Hindlimb muscle (tissue), 1 donor: ENCODE data around the gene KLHDC7B. TPM values are rescaled to one million over a fixed set of nuclear protein-coding genes. Genes with fewer than 3 reads are reported as not detected.

Experiments
- DNase-seq: peaks from one replicate; pipeline ENCODE4 v3.0.0-alpha.2; 2013
- polyA plus RNA-seq: library from polyadenylated mRNA; unstranded; fragments of 120-200 nt; gene quantifications from one replicate; pipeline ENCODE4 v1.2.1, GENCODE V29; 2013; ENCODE audit not compliant: insufficient read length

KLHDC7B gene
- not detected for polyA plus RNA-seq

GRCh38 chr22:50545522-50546325 lies at the start of gene KLHDC7B:
TSS of gene KLHDC7B (plus strand) at chr22:50545899. CDS start at chr22:50546244, 345 bp downstream.
- DNase-seq, result no peak

DNA sequence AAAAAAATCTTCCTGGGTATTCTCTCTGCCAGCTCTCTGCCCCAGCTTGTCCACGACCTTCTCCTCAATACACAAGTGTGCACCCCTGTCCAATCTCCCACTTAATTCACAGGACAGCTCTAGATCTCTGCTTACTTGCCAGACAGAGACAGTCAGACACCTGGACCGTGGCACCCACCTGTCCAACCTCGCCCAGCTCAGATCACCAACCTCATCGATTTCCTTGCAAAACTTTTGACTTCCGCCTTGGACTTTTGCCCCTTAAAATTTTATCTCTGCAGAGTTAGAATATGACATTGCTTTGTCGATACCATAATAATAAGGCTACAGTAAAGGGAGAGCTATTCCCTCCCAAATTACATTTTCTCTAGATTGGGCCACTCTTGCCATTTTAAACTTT lies 48.6 kb upstream of the KLHDC7B start:
- no peak for DNase-seq

DNA sequence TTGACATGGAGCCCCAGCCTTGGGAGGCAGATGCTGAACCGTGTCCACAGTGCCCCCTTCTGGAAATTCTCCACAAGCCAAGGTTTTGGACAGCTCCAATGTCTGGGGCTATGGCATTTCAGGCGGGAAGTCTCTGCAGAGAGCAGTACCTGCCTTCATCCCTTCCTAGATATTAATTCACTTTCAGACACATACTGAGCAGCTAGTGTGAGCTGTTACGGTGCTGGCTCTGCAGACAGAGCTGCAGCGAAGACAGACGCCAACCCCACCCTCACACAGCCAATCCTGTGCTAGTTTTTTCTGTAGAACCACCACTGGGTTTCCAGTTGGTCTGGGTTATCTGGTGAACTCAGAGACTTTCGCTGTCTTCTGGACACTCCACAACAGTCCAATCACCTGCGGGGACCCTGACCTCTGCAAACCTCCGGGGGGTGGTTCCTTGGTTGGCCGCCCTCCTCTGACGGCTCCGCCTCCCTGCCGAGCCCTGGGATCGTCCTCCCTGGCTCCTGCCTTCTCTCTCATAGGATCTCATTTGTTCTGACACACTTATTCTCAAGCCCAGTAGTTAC lies 47.3 kb upstream of the KLHDC7B start:
- DNase-seq, result no peak

DNA sequence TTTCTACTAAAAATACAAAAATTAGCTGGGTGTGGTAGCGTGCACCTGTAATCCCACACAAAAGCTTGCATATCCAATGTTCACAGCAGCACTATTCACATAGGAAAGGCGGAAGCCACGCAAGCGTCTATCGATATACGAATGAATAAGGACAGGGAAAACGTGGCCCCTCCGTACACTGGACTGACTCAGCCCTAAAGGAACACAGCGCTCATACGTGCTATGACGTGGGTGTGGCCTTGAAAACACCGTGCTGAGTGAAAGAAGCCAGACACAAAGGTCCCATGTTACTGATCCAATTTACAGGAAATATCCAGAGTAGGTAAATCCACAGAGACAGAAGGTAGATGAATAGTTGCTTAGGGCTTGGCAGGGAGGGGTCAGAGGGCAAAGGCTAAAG lies 45.2 kb upstream of the KLHDC7B start:
- no peak for DNase-seq

- no peak for DNase-seq
Measured at GRCh38 chr22:50502096-50502495, 43.6 kb upstream of the KLHDC7B start.

GRCh38 chr22:50502628-50503474 lies 42.8 kb upstream of the KLHDC7B start:
- DNase-seq, result no peak

DNA sequence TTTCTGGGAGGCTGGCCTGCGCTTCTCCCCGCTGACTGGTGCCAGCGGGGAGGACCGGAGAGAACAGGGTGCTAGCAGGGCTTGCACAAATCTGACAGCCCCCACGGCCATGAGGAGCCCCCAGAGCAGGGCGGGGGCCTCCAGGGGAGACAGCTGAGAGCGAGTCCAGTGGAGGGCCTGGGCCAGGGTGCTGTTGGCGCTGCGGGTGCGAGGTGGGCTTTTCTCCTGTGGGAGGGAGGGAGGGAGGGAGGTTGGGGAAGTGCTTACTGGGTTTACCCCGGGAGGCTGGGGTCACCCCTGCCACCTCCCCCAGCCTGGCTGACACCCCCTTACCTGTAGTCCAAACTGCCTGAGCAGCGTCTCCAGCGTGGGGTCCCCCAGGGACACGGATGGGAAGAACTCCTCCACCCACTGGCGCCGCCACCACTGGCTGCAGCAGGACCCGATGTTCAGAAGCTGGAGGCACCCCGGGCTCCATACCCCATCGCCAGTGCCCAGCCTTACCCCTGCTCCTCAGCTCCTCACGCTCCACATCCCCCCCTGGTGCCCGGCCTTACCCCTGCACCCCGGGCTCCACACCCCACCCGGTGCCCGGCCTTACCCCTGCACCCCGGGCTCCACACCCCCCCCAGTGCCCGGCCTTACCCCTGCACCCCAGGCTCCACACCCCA lies 42.1 kb upstream of the KLHDC7B start:
- DNase-seq, result no peak

DNA sequence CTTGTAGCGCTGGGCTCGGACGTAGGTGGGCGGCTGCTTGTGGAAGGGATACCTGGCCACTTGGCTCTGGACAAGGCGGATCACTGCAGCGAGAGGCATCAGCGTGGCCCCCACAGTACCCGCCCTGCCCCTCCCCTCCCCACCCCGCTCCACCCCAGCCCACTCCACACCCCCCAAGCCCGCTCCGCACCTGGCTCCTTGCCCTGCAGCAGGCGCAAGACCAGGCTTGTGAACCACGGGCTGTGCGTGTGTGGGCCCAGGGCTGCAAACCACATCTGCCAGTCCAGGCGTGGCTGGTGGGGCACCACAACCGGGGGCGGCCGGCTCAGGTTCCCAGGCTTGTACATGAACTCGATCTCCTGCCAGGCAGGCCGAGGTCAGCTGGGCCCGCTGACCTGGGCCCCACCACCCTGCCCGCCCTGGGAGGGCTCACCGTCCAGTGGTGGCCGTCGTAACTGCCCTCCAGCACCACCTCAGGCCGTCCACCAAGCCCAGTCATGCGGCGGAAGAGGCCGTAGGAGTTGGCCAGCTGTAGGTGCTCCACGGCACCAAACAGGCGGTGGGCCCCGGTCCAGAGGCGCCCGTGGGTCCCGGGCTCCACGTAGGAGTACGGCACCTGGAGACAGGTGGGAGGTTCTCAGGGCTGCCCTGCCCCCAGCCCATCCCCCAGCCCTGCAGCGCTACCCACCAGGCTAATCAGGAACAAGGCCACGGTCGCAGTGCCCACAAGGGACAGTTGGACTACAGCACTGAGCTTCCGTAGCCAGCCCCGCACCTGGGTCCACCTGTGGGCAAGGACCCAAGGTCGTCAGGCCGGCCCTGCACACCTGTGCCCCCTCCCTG lies 41.1 kb upstream of the KLHDC7B start:
- no peak for DNase-seq

DNA sequence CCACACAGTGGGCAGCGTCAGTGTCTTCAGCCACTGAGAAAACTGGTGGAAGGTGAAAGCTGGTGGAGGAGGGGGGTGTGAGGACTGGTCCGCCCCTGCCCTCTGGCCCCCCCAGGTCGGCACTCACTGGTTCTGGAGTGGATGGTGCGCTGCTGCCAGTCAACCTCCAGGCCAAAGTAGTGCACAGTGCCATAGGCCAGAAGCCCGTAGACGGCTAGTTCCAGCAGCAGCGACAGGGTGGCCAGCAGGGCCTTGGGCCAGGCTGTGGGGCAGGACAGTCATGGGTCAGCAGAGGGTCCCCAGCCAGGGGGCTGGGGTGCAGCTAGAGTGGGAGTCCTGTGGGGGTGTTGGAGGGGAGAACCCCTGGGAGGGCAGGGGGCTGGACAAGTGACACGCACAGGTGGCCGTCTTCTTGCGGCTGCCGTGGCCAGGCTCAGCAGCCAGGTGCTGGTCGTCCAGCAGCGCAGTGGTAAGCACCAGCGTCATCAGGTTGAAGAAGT lies 40.4 kb upstream of the KLHDC7B start:
- DNase-seq, result no peak

DNA sequence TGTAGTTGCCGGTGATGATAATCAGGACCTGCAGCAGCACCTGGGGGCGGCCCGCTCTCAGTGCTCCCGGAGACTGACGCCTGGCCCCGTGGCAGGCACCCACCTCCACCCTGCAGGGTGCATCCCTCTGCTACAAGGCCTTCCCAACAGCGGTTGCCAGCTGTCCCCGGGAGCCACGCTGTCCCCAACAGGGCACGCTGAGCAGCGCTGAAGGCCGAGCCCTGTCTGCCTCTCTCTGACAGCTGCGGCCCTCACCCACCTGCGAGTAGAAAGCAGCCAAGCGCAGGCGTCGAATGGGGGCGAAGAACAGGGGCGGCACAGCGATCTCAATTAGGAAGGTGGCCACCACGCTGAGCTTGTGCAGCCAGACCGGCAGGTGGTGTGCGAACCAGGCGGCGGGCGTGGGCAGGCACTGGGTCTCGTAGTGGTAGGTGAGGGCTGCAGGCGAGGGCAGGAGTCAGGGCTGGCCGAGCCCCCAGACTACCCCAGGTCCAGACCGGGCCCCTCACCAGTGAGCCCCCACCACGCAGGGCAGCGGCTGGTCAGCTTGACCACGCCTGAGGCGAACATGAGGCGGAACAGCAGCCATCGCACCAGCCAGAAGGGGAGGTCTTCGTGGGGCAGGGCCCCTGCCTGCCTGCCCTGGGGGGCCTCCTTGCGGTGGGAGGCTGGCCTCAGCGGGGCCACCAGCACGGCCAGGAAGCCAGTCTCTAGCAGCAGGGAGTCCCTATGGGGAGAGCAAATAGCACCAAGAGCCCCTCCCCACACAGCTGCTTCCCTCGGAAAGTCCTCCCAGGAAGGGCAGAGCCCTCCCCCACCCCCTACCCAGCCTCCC lies 39.7 kb upstream of the KLHDC7B start:
- no peak for DNase-seq

DNA sequence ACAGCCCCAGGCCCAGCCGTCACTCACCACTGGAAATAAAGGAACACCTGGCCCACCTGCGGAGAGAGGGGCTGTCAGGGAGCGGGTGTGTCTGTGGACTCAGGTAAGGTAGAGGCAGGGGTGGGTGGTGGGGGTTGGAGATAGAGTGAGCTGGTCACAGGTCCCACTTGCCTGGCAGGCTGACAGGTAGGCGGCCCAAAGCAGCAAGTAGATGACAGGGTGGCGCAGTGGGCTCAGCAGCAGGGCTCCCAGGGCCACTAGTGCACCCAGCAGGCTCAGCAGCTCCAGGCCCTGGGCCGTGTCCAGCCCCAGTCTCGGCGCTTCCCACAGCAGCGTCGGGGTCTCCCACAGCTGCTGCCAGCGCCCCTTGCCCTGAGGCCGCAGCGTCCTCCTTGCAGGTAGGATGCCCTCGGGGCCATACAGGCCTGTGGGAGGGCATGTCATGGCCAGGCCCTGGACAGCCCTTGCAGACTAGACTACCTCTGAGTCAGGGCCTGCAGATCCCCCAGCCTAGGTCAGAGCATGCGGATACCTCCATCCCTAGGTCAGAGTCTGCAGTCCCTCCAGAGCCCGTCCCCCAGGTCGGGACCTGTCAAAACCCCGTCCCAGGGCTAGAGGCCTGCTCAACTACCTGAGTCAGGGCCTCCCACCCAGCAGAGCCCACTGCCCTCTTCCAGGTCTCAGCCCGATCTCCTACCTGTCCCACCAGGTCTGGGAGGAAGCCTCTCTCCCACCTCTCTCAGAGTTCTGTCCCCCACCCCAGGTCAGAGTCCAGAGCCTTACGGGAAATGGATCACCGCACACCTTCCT lies 38.9 kb upstream of the KLHDC7B start:
- no peak for DNase-seq

DNA sequence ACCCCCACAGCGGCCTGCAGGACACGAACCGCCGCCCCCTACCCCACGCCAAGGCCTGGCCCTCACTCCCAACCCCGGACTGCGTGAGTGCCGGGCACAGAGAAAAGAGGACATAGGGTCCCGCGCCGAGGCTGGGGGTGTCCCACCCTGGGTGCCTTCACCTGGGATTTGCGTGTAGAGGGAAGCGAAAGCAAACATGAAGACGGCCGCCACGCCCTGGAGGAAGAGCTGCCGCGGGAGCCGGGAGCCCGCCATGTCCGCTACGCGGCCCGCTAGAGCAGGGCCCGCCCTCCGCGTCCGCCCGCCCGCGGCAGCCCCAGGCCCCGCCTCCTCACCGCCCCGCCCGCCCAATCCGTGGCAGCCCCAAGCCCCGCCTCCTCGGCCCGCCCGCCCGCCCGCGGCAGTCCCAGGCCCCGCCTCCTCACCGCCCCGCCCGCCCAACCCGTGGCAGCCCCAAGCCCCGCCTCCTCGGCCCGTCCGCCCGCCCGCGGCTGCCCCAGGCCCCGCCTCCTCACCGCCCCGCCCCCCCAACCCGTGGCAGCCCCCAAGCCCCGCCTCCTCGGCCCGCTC lies 38.2 kb upstream of the KLHDC7B start, which contains the start of gene LMF2:
Gene LMF2, minus strand, starts transcription at position 282 of the 570 bp plus-strand sequence. Its CDS starts 27 bp downstream, at position 255.
- no peak for DNase-seq

DNA sequence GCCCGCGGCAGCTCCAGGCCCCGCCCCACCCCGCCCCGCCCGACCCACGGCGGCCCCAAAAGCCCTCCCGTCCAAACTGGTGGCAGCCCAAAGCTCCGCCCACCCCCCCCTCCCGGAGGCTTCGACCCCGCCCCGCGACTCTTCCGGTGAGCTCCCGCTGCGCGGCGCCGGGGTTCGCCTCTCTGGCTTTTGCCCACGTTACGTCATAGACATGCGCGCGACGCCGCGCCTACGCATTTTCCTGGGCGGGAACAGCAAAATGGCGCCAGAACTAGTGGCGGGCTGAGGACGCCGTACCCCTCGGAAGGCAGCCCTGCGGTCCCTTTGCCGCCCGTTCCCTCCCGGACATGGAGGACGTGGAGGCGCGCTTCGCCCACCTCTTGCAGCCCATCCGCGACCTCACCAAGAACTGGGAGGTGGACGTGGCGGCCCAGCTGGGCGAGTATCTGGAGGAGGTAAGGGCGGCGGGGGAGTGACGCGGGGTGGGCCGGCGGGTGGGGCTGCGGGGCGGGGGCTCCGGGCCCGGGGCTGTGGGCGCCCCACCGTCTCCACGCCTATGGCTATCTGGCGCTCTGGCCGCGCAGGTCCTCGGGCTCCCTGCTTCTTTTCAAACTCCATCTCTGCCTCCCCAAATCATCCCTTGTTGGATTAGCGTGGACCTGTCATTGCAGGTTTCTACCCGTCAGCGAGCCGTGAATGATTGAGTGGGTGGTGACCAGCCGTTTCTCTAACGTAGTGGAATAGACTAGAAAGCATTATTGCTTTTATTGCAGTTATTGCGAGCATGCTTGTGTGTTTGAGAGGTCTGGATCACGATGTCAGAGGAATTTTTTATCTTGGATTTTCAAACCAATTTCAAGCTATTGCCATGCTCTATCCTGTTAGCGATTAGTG lies 37.5 kb upstream of the KLHDC7B start, which contains the start of gene NCAPH2:
Gene NCAPH2, plus strand, starts transcription at position 234 of the 894 bp plus-strand sequence. Its CDS starts 114 bp downstream, at position 348.
- DNase-seq, result peak; percentile 99

GRCh38 chr22:50508897-50509296 lies 36.8 kb upstream of the KLHDC7B start:
- no peak for DNase-seq

DNA sequence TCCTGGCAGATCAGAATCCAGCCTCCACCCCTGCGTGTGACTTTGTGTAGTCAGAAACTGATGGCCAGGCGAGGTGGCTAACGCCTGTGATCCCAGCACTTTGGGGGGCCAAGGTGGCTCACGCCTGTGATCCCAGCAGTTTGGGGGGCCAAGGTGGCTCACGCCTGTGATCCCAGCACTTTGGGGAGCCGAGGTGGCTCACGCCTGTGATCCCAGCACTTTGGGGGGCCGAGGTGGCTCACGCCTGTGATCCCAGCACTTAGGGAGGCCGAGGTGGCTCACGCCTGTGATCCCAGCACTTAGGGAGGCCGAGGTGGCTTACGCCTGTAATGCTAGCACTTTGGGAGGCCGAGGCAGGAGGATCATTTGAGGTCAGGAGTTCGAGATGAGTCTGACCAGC lies 32.5 kb upstream of the KLHDC7B start:
- DNase-seq, result no peak

DNA sequence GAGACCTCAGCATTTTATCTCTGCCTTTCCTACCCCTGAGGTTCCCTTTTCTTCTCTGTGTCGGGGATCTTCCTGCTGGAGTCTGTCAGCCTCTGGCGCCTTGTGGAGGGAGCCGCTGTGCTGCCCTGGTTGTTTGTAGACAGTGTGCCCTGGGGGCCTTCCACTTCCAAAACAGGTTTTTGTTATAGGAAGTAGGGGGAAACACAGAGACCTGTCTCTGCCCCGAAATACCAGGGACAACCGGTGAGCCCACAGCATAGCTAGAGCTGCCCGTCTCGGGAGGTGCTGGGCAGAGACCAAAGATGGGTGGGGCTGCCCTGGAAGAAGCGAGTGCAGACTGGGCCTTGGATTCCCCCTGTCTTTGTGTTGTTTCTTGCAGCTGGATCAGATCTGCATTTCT lies 29.6 kb upstream of the KLHDC7B start:
- DNase-seq, result no peak

GRCh38 chr22:50516891-50517290 lies 28.8 kb upstream of the KLHDC7B start:
- no peak for DNase-seq
